BJ (cell line): Measurements from ENCODE around the gene PEX16. TPM values are rescaled to one million over a fixed set of nuclear protein-coding genes. Genes with fewer than 3 reads are reported as not detected.

Source experiments
- CTCF ChIA-PET: fragments of 350-600 bp; formaldehyde crosslinking; extraction: SDS; loops from one replicate; lab custom pipeline; 2021; ENCODE audit warnings: antibody characterized with exemption, inconsistent platforms; lab: Yijun Ruan, JAX
- POLR2A ChIA-PET: fragments of 300-600 bp; sonication (Branson Sonifier 250); formaldehyde crosslinking; extraction: SDS; loops from one replicate; lab custom pipeline; 2021; ENCODE audit warnings: antibody characterized with exemption; lab: Charles Lee
- DNase-seq: peaks from one replicate; pipeline ENCODE4 v3.0.0-alpha.2; 2011; ENCODE audit warnings: low read depth
- H3K27me3 ChIP-seq: 2 replicates; pipeline ENCODE4 v1.6.0; 2011; ENCODE audit warnings: low read length; ENCODE audit not compliant: control insufficient read depth, insufficient read depth
- H3K36me3 ChIP-seq: 2 replicates; pipeline ENCODE4 v1.5.1; 2011; ENCODE audit warnings: low read length; ENCODE audit not compliant: control insufficient read depth, insufficient read depth
- H3K4me3 ChIP-seq: 2 replicates; pipeline ENCODE4 v1.5.1; 2011; ENCODE audit warnings: low read depth, mild to moderate bottlenecking, control low read depth, low read length
- CTCF ChIP-seq: IDR thresholded peaks from 2 replicates; pipeline ENCODE4 v1.5.1; 2011; ENCODE audit warnings: low read depth, mild to moderate bottlenecking, control low read depth, inconsistent platforms, low read length, moderate library complexity; ENCODE audit not compliant: insufficient read depth
- polyA plus RNA-seq: library from polyadenylated mRNA; depleted of rRNA; stranded (reverse); fragments of >200 nt; gene quantifications from 2 replicates; pipeline ENCODE4 v1.2.3, GENCODE V29; 2011

Gene PEX16
- polyA plus RNA-seq, 1 experiment, result 37.4 TPM

- CTCF ChIA-PET, result no interaction called here
- POLR2A ChIA-PET, result no interaction called here
- DNase-seq, result no peak
- TF ChIP-seq CTCF, result no peak
- Histone ChIP-seq H3K36me3 (peaks cover 37% of the 10 kb centered on the region), H3K4me3 (no peak overlapping the region), H3K27me3 (no peaks in the 10 kb centered on the region)
Measured at GRCh38 chr11:45935349-45936064, 17.8 kb upstream of the PEX16 start.

- H3K27me3 ChIP-seq, result no peaks in the 10 kb centered on the region
- ChIA-PET POLR2A (no interaction called here), CTCF (interaction anchor here (1.5 kb wide), 1 partner anchor 62 kb away, joined by 3 read pairs; no protein-coding TSS in a partner anchor)
- no peak for DNase-seq
- H3K4me3 ChIP-seq, result no peak overlapping the region
- no peak for TF ChIP-seq CTCF
- peaks cover 38% of the 10 kb centered on the region for H3K36me3 ChIP-seq
Measured at GRCh38 chr11:45934580-45935318, 17.1 kb upstream of the PEX16 start.

GRCh38 chr11:45933846-45934579 lies 16.3 kb upstream of the PEX16 start:
- Histone ChIP-seq H3K27me3 (no peaks in the 10 kb centered on the region), H3K4me3 (no peak overlapping the region), H3K36me3 (peaks cover 38% of the 10 kb centered on the region)
- TF ChIP-seq CTCF, result no peak
- ChIA-PET CTCF (interaction anchor here (1.5 kb wide), 1 partner anchor 61 kb away, joined by 3 read pairs; no protein-coding TSS in a partner anchor), POLR2A (no interaction called here)
- DNase-seq, result no peak

- CTCF ChIA-PET, result interaction anchor here (1.5 to 2.1 kb wide), 2 partner anchors 60 to 91 kb away, joined by 3 to 6 read pairs; no protein-coding TSS in a partner anchor
- Histone ChIP-seq H3K36me3 (peaks cover 38% of the 10 kb centered on the region), H3K4me3 (no peak overlapping the region), H3K27me3 (no peaks in the 10 kb centered on the region)
- DNase-seq, result no peak
- TF ChIP-seq CTCF, result no peak
- POLR2A ChIA-PET, result no interaction called here
Measured at GRCh38 chr11:45933131-45933831, 15.6 kb upstream of the PEX16 start.
